Measurements from ENCODE around the gene LAIR1.

GRCh38 chr19:54379187-54379678 lies 14.5 kb upstream of the LAIR1 start:
- TF ChIP-seq EZH2 (IDR thresholded peaks at IDR 0.05; ENCODE audit: insufficient read depth, poor library complexity, severe bottlenecking) (no peak), EZH2phosphoT487 (IDR thresholded peaks at IDR 0.05; ENCODE audit: insufficient read depth, low read depth) (no peak)
